Adrenal gland (tissue), 5 donors: ENCODE data around the gene NKAIN2.

ENCODE experiments used
- CTCF ChIP-seq, 6 experiments: fragments of 450-650 bp in 4 of 6; fragments of 200-600 bp in 2 of 6; sonication (generic) in 1 of 6; IDR thresholded peaks; 1 replicate in 5 of 6; 2 replicates in 1 of 6; pipeline versions ENCODE4 v1.5.1 to v1.8.0; 2016 to 2021; ENCODE audit warnings: antibody characterized with exemption in 6 of 6, mild to moderate bottlenecking in 2 of 6, moderate library complexity in 1 of 6
- POLR2A ChIP-seq, 2 donors: fragments of 450-650 bp; IDR thresholded peaks; one replicate each; pipeline ENCODE4 v1.6.1; 2017; ENCODE audit warnings: antibody characterized with exemption in 2 of 2, mild to moderate bottlenecking in 2 of 2, moderate library complexity in 1 of 2
- donor health status: DM: no; HTN: no; CAD: no.

- TF ChIP-seq POLR2A (IDR thresholded peaks at IDR 0.05) (no peak), CTCF (IDR thresholded peaks at IDR 0.05) (no peak)
These were observed 93.2 kb downstream of the NKAIN2 start for GRCh38 chr6:123896869-123897268.
